Mesenchymal stem cell (in vitro differentiated cells and primary cell): ENCODE data around the gene PRM2.

Experiments used
- DNase-seq: peaks from one replicate; pipeline ENCODE4 v3.0.0-alpha.2; 2013
- H2AFZ ChIP-seq: one replicate; pipeline ENCODE4 v1.6.1; 2013; ENCODE audit warnings: low read depth, mild to moderate bottlenecking, control low read depth, inconsistent platforms, low read length, moderate library complexity
- H2AK5ac ChIP-seq: 2 replicates; pipeline ENCODE4 v1.6.1; 2013; ENCODE audit warnings: low read length, moderate library complexity, mild to moderate bottlenecking, inconsistent platforms; ENCODE audit not compliant: severe bottlenecking
- H2BK120ac ChIP-seq: one replicate; pipeline ENCODE4 v1.6.1; 2013; ENCODE audit warnings: low read depth, mild to moderate bottlenecking, inconsistent platforms, low read length, moderate library complexity
- H2BK12ac ChIP-seq, 2 experiments: one replicate each; pipeline ENCODE4 v1.6.1; 2013; ENCODE audit warnings: inconsistent platforms in 2 of 2, low read length in 2 of 2, mild to moderate bottlenecking in 2 of 2, moderate library complexity in 2 of 2, control low read depth in 1 of 2
- H2BK15ac ChIP-seq: one replicate; pipeline ENCODE4 v1.6.1; 2013; ENCODE audit warnings: mild to moderate bottlenecking, low read depth, inconsistent platforms; ENCODE audit not compliant: poor library complexity, severe bottlenecking
- H2BK5ac ChIP-seq: 2 replicates; pipeline ENCODE4 v1.6.1; 2013; ENCODE audit warnings: low read depth, mild to moderate bottlenecking, low read length, control low read depth, inconsistent platforms; ENCODE audit not compliant: poor library complexity, severe bottlenecking
- H3K14ac ChIP-seq, 2 experiments: one replicate each; pipeline ENCODE4 v1.6.1; 2013; ENCODE audit warnings: inconsistent platforms in 2 of 2, low read length in 2 of 2, control low read depth in 1 of 2, mild to moderate bottlenecking in 1 of 2, moderate library complexity in 1 of 2
- H3K18ac ChIP-seq, 2 experiments: one replicate each; pipeline ENCODE4 v1.6.1; 2013; ENCODE audit warnings: inconsistent platforms in 2 of 2, low read length in 2 of 2, control low read depth in 1 of 2, low read depth in 1 of 2, mild to moderate bottlenecking in 1 of 2
- H3K23ac ChIP-seq, 2 experiments: one replicate each; pipeline ENCODE4 v1.6.1; 2013; ENCODE audit warnings: inconsistent platforms in 2 of 2, low read length in 2 of 2, mild to moderate bottlenecking in 2 of 2, moderate library complexity in 2 of 2, control low read depth in 1 of 2
- H3K27ac ChIP-seq: 2 replicates; pipeline ENCODE4 v1.5.1; 2013; ENCODE audit warnings: mild to moderate bottlenecking, moderate library complexity, low read length, control low read depth, inconsistent platforms; ENCODE audit not compliant: poor library complexity, severe bottlenecking
- H3K27me3 ChIP-seq, 2 experiments: 2 replicates each; pipeline versions ENCODE4 v1.6.1 to v1.7.0; 2013; ENCODE audit warnings: low read length in 2 of 2, mild to moderate bottlenecking in 2 of 2, moderate library complexity in 2 of 2, control low read depth in 1 of 2, inconsistent platforms in 1 of 2; ENCODE audit not compliant: control insufficient read depth in 1 of 2, insufficient read depth in 1 of 2
- H3K36me3 ChIP-seq, 2 experiments: 2 replicates each; pipeline versions ENCODE4 v1.6.1 to v1.7.0; 2013; ENCODE audit warnings: low read length in 2 of 2, control low read depth in 1 of 2, inconsistent platforms in 1 of 2, low read depth in 1 of 2, mild to moderate bottlenecking in 1 of 2; ENCODE audit not compliant: insufficient read depth in 2 of 2, control insufficient read depth in 1 of 2
- H3K4ac ChIP-seq, 2 experiments: one replicate each; pipeline ENCODE4 v1.6.1; 2013; ENCODE audit warnings: inconsistent platforms in 2 of 2, low read length in 2 of 2, mild to moderate bottlenecking in 2 of 2, moderate library complexity in 2 of 2, control low read depth in 1 of 2, low read depth in 1 of 2
- H3K4me1 ChIP-seq: 2 replicates; pipeline ENCODE4 v1.6.1; 2013; ENCODE audit warnings: low read depth, low read length, control low read depth; ENCODE audit not compliant: control insufficient read depth, insufficient read depth
- H3K4me2 ChIP-seq: 2 replicates; pipeline ENCODE4 v1.6.1; 2013; ENCODE audit warnings: low read length, mild to moderate bottlenecking, inconsistent platforms; ENCODE audit not compliant: poor library complexity, severe bottlenecking
- H3K4me3 ChIP-seq, 2 experiments: 2 replicates each; pipeline versions ENCODE4 v1.5.1 to v1.7.0; 2013; ENCODE audit warnings: low read length in 2 of 2, mild to moderate bottlenecking in 2 of 2, control low read depth in 1 of 2, low read depth in 1 of 2; ENCODE audit not compliant: insufficient read depth in 1 of 2
- H3K79me1 ChIP-seq: replicated peaks from 2 replicates; pipeline ENCODE4 v1.6.1; 2013; ENCODE audit warnings: mild to moderate bottlenecking, control low read depth, low read length, inconsistent platforms; ENCODE audit not compliant: poor library complexity, severe bottlenecking
- H3K9ac ChIP-seq: 2 replicates; pipeline ENCODE4 v1.7.0; 2013; ENCODE audit warnings: mild to moderate bottlenecking, low read length, moderate library complexity
- H3K9me3 ChIP-seq: 2 replicates; pipeline ENCODE4 v1.7.0; 2013; ENCODE audit warnings: mild to moderate bottlenecking, low read length; ENCODE audit not compliant: control insufficient read depth
- H4K8ac ChIP-seq: one replicate; pipeline ENCODE4 v1.6.1; 2013; ENCODE audit warnings: inconsistent platforms, mild to moderate bottlenecking, low read length, moderate library complexity
- H4K91ac ChIP-seq: one replicate; pipeline ENCODE4 v1.6.1; 2013; ENCODE audit warnings: mild to moderate bottlenecking, low read length, inconsistent platforms
- WGBS: methylation state at CpG from one replicate; pipeline ENCODE4 v1.1.7; 2013; ENCODE audit warnings: mixed read lengths; 5-methylcytosine and 5-hydroxymethylcytosine counted together

PRM2 gene

GRCh38 chr16:11239644-11240632 is 36.3 kb downstream of the PRM2 start:
- no peak overlapping the region for H3K14ac ChIP-seq
- WGBS = 81% methylated on average over 10 of the region's 10 CpGs
- H3K4ac ChIP-seq = no peak overlapping the region
- no peak overlapping the region for H4K91ac ChIP-seq
- no peak overlapping the region for H3K4me3 ChIP-seq
- no peak overlapping the region for H3K4me2 ChIP-seq
- H2BK15ac ChIP-seq = no peak overlapping the region
- no peaks in the 10 kb centered on the region for H3K36me3 ChIP-seq
- no peaks in the 10 kb centered on the region for H3K9me3 ChIP-seq
- H2BK120ac ChIP-seq = no peak overlapping the region
- H3K23ac ChIP-seq = no peak overlapping the region
- no peak overlapping the region for H3K9ac ChIP-seq
- H2BK5ac ChIP-seq = no peak overlapping the region
- peaks cover 0 to 16% of the 10 kb centered on the region in 2 experiments for H3K27me3 ChIP-seq
- H3K4me1 ChIP-seq = no peaks in the 10 kb centered on the region
- no peak overlapping the region for H4K8ac ChIP-seq
- no peaks in the 10 kb centered on the region for H3K79me1 ChIP-seq
- H2BK12ac ChIP-seq = no peak overlapping the region
- no peak overlapping the region for H3K18ac ChIP-seq
- no peak overlapping the region for H2AK5ac ChIP-seq
- no peak overlapping the region for H2AFZ ChIP-seq
- DNase-seq = no peak
- no peak overlapping the region for H3K27ac ChIP-seq

- Histone ChIP-seq H3K18ac (no peak overlapping the region), H3K27ac (no peak overlapping the region), H3K27me3 (peaks cover 0 to 13% of the 10 kb centered on the region in 2 experiments), H3K23ac (no peak overlapping the region), H2BK12ac (no peak overlapping the region), H3K4me3 (no peak overlapping the region), H3K4me1 (no peaks in the 10 kb centered on the region), H3K9ac (no peak overlapping the region), H2AFZ (no peak overlapping the region), H3K9me3 (no peaks in the 10 kb centered on the region), H3K4me2 (no peak overlapping the region), H2BK15ac (no peak overlapping the region), H4K91ac (no peak overlapping the region), H3K14ac (no peak overlapping the region), H3K79me1 (no peaks in the 10 kb centered on the region), H3K36me3 (no peaks in the 10 kb centered on the region), H2BK120ac (no peak overlapping the region), H4K8ac (no peak overlapping the region), H2BK5ac (no peak overlapping the region), H2AK5ac (no peak overlapping the region), H3K4ac (no peak overlapping the region)
- WGBS = 99% methylated on average over 15 of the region's 15 CpGs
- DNase-seq = no peak
These were observed 37.7 kb downstream of the PRM2 start for GRCh38 chr16:11238272-11239202.

- H3K4me3 ChIP-seq = no peak overlapping the region
- no peak overlapping the region for H2BK120ac ChIP-seq
- peaks cover 2% of the 10 kb centered on the region for H3K4me1 ChIP-seq
- H2AFZ ChIP-seq = no peak overlapping the region
- H3K4ac ChIP-seq = no peak overlapping the region
- no peak overlapping the region for H3K4me2 ChIP-seq
- peaks cover 0 to 4% of the 10 kb centered on the region in 2 experiments for H3K27me3 ChIP-seq
- H2BK5ac ChIP-seq = no peak overlapping the region
- no peak overlapping the region for H3K9ac ChIP-seq
- peak overlapping the region in 1 of 2 experiments; percentile 6 for H3K14ac ChIP-seq
- no peaks in the 10 kb centered on the region for H3K79me1 ChIP-seq
- no peak overlapping the region for H2AK5ac ChIP-seq
- no peak overlapping the region for H4K91ac ChIP-seq
- H2BK15ac ChIP-seq = no peak overlapping the region
- no peak overlapping the region for H4K8ac ChIP-seq
- H3K23ac ChIP-seq = no peak overlapping the region
- 92% methylated on average over 10 of the region's 10 CpGs for WGBS
- no peak overlapping the region for H3K27ac ChIP-seq
- no peak overlapping the region for H3K18ac ChIP-seq
- H3K9me3 ChIP-seq = no peaks in the 10 kb centered on the region
- H3K36me3 ChIP-seq = no peaks in the 10 kb centered on the region
- no peak for DNase-seq
- no peak overlapping the region for H2BK12ac ChIP-seq
These were observed 39.6 kb downstream of the PRM2 start for GRCh38 chr16:11236461-11237254.
